ENCODE data around the gene ITCH. TPM values are rescaled to one million over a fixed set of nuclear protein-coding genes. Genes with fewer than 3 reads are reported as not detected.
"Not testable (repeated sequence)": the region's sequence is repeated elsewhere in the genome, so short reads cannot be mapped to it uniquely, and the experiment has no call there.

The ITCH gene
- polyA plus RNA-seq, 1 donor from 2014 or later = 39.5 TPM

GRCh38 chr20:34337544-34337943 is 25.5 kb upstream of the ITCH start:
- H3K4me2 ChIP-seq (ENCODE audit: low read length) = no peak overlapping the region
- no peaks in the 10 kb centered on the region for H3K36me3 ChIP-seq (ENCODE audit: insufficient read depth, low read length)
- H3K9ac ChIP-seq (ENCODE audit: low read length) = no peak overlapping the region
- H3K4me3 ChIP-seq (ENCODE audit: low read length) = no peak overlapping the region
- no peaks in the 10 kb centered on the region for H3K9me3 ChIP-seq (ENCODE audit: low read length)
- H3K27ac ChIP-seq (ENCODE audit: low read length) = no peak overlapping the region
- no peaks in the 10 kb centered on the region for H3K79me2 ChIP-seq (replicated peaks; ENCODE audit: insufficient read depth, low read length)
- no peak overlapping the region for H2AFZ ChIP-seq (ENCODE audit: low read depth, low read length)
- H3K27me3 ChIP-seq (ENCODE audit: insufficient read depth, low read depth, low read length) = no peaks in the 10 kb centered on the region
- H3F3A ChIP-seq (ENCODE audit: insufficient read depth, low read length, poor library complexity, severe bottlenecking) = no peaks in the 10 kb centered on the region
- no peaks in the 10 kb centered on the region for H3K9me2 ChIP-seq (ENCODE audit: insufficient read depth, low read length)
- H4K20me1 ChIP-seq (ENCODE audit: insufficient read depth) = no peaks in the 10 kb centered on the region
- no peak for TF ChIP-seq RAD21 (conservative IDR thresholded peaks at IDR 0.05)
- TF ChIP-seq EP300 (conservative IDR thresholded peaks at IDR 0.05; ENCODE audit: poor library complexity, severe bottlenecking) = no peak
- TF ChIP-seq EZH2 (IDR thresholded peaks at IDR 0.05; ENCODE audit: borderline replicate concordance, insufficient read depth, low read length, poor library complexity, severe bottlenecking) = no peak
- TF ChIP-seq POLR2AphosphoS5 (IDR thresholded peaks at IDR 0.05) = no peak
- TF ChIP-seq REST (IDR thresholded peaks at IDR 0.05; ENCODE audit: borderline replicate concordance) = no peak
- TF ChIP-seq MXI1 (conservative IDR thresholded peaks at IDR 0.05; ENCODE audit: poor library complexity, severe bottlenecking) = no peak
- TF ChIP-seq TAF1 (IDR thresholded peaks at IDR 0.05; ENCODE audit: low read depth) = no peak
- TF ChIP-seq, protein P1, sequence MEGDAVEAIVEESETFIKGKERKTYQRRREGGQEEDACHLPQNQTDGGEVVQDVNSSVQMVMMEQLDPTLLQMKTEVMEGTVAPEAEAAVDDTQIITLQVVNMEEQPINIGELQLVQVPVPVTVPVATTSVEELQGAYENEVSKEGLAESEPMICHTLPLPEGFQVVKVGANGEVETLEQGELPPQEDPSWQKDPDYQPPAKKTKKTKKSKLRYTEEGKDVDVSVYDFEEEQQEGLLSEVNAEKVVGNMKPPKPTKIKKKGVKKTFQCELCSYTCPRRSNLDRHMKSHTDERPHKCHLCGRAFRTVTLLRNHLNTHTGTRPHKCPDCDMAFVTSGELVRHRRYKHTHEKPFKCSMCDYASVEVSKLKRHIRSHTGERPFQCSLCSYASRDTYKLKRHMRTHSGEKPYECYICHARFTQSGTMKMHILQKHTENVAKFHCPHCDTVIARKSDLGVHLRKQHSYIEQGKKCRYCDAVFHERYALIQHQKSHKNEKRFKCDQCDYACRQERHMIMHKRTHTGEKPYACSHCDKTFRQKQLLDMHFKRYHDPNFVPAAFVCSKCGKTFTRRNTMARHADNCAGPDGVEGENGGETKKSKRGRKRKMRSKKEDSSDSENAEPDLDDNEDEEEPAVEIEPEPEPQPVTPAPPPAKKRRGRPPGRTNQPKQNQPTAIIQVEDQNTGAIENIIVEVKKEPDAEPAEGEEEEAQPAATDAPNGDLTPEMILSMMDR (IDR thresholded peaks at IDR 0.05; ENCODE audit: poor library complexity, severe bottlenecking) = no peak
- TF ChIP-seq SMC3 (conservative IDR thresholded peaks at IDR 0.05; ENCODE audit: poor library complexity) = no peak

DNA sequence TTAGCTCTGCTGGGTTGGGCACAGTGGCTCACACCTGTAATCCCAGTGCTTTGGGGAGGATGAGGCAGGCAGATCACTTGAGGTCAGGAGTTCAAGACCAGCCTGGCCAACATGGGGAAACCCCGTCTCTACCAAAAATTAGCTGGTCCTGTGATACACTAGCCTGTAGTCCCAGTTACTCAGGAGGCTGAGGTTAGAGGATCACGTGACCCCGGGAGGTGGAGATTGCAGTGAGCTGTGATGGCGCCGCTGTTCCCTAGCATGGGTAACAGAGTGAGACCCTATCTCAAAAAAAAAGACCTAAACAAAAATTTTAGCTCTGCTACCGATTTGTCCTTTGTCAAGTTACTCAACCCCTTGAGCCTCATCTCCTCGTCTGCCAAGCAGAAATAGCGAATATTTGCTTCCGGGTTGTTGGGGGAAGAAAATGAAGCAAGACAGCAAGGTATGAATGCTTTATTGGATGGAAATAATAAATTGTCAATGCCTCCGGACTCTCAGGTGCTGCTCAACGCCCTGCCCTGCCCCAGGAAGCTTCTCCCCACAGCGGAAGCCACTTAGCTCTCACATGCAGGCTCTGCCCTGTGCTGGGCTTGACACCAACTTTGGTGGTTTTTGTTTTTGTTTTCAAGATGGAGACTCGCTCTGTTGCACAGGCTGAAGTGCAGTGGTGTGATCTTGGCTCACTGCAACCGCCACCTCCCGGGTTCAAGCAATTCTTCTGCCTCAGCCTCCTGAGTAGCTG is 24.9 kb upstream of the ITCH start:
- H3K9me3 ChIP-seq (ENCODE audit: low read length) = no peaks in the 10 kb centered on the region
- no peak overlapping the region for H3K4me3 ChIP-seq (ENCODE audit: low read length)
- H3K27ac ChIP-seq (ENCODE audit: low read length) = no peak overlapping the region
- no peak overlapping the region for H2AFZ ChIP-seq (ENCODE audit: low read depth, low read length)
- no peaks in the 10 kb centered on the region for H3F3A ChIP-seq (ENCODE audit: insufficient read depth, low read length, poor library complexity, severe bottlenecking)
- TF ChIP-seq TAF1 (IDR thresholded peaks at IDR 0.05; ENCODE audit: low read depth) (no peak), EP300 (conservative IDR thresholded peaks at IDR 0.05; ENCODE audit: poor library complexity, severe bottlenecking) (no peak), RAD21 (conservative IDR thresholded peaks at IDR 0.05) (no peak), MXI1 (conservative IDR thresholded peaks at IDR 0.05; ENCODE audit: poor library complexity, severe bottlenecking) (no peak), REST (IDR thresholded peaks at IDR 0.05; ENCODE audit: borderline replicate concordance) (no peak), POLR2AphosphoS5 (IDR thresholded peaks at IDR 0.05) (no peak), EZH2 (IDR thresholded peaks at IDR 0.05; ENCODE audit: borderline replicate concordance, insufficient read depth, low read length, poor library complexity, severe bottlenecking) (no peak), SMC3 (conservative IDR thresholded peaks at IDR 0.05; ENCODE audit: poor library complexity) (no peak)
- TF ChIP-seq, protein P1 (IDR thresholded peaks at IDR 0.05; ENCODE audit: poor library complexity, severe bottlenecking) = no peak
- H3K79me2 ChIP-seq (replicated peaks; ENCODE audit: insufficient read depth, low read length) = no peaks in the 10 kb centered on the region
- no peaks in the 10 kb centered on the region for H4K20me1 ChIP-seq (ENCODE audit: insufficient read depth)
- H3K4me2 ChIP-seq (ENCODE audit: low read length) = no peak overlapping the region
- H3K9ac ChIP-seq (ENCODE audit: low read length) = no peak overlapping the region
- H3K36me3 ChIP-seq (ENCODE audit: insufficient read depth, low read length) = no peaks in the 10 kb centered on the region
- H3K27me3 ChIP-seq (ENCODE audit: insufficient read depth, low read depth, low read length) = no peaks in the 10 kb centered on the region
- H3K9me2 ChIP-seq (ENCODE audit: insufficient read depth, low read length) = no peaks in the 10 kb centered on the region

DNA sequence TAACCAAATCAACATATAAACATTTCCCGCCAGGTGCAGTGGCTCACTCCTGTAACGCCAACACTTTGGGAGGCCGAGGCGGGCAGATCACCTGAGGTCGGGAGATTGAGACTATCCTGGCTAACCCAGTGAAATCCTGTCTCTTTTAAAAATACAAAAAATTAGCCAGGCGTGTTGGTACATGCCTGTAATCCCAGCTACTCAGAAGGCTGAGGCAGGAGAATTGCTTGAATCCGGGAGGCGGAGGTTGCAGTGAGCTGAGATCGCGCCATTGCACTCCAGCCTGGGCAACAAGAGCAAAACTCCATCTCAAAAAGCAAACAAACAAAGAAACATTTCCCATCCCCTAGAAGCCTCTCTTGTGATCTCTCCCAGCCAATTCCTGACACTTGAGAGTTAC is 22.3 kb upstream of the ITCH start:
- not testable (repeated sequence) for H3K9me2 ChIP-seq (ENCODE audit: insufficient read depth, low read length); H2AFZ ChIP-seq (ENCODE audit: low read depth, low read length); H3K4me2 ChIP-seq (ENCODE audit: low read length); H3K27me3 ChIP-seq (ENCODE audit: insufficient read depth, low read depth, low read length); H3K4me3 ChIP-seq (ENCODE audit: low read length); H4K20me1 ChIP-seq (ENCODE audit: insufficient read depth); H3K27ac ChIP-seq (ENCODE audit: low read length); H3K9me3 ChIP-seq (ENCODE audit: low read length); H3K36me3 ChIP-seq (ENCODE audit: insufficient read depth, low read length); H3K79me2 ChIP-seq (replicated peaks; ENCODE audit: insufficient read depth, low read length); H3F3A ChIP-seq (ENCODE audit: insufficient read depth, low read length, poor library complexity, severe bottlenecking); H3K9ac ChIP-seq (ENCODE audit: low read length)

All from neural cell (in vitro differentiated cells).